GM21528 (cell line): ENCODE results near the gene PAXX.
"Not testable (repeated sequence)": the region's sequence is repeated elsewhere in the genome, so short reads cannot be mapped to it uniquely, and the experiment has no call there.

ENCODE experiments used
- ATAC-seq: cut with Tn5 transposase; IDR thresholded peaks from one replicate; pipeline ENCODE4 v1.9.1; 2021; ENCODE audit warnings: mild to moderate bottlenecking, moderate library complexity; ENCODE audit not compliant: unreplicated experiment, low FRiP score

Gene PAXX

GRCh38 chr9:137029058-137029936 is 37.1 kb downstream of the PAXX start:
- ATAC-seq = no peak

- no peak for ATAC-seq
These were observed 37.8 kb downstream of the PAXX start for GRCh38 chr9:137030006-137030405.

GRCh38 chr9:137030538-137031527 is 38.6 kb downstream of the PAXX start:
- no peak for ATAC-seq

- no peak for ATAC-seq
These were observed 39.9 kb downstream of the PAXX start, which contains the start of gene FUT7 for GRCh38 chr9:137031904-137032640. Gene FUT7 (minus strand): TSS chr9:137032088. CDS start chr9:137031991, 97 bp downstream.

- no peak for ATAC-seq
These were observed 40.6 kb downstream of the PAXX start for GRCh38 chr9:137032858-137033257.

- ATAC-seq = not testable (repeated sequence)
These were observed 41.3 kb downstream of the PAXX start for GRCh38 chr9:137033481-137033880.

GRCh38 chr9:137034039-137034708 is 42.0 kb downstream of the PAXX start:
- no peak for ATAC-seq

- ATAC-seq = peak; percentile 54
These were observed 42.7 kb downstream of the PAXX start for GRCh38 chr9:137034709-137035506.

- ATAC-seq = no peak
These were observed 43.2 kb downstream of the PAXX start for GRCh38 chr9:137035507-137035834.

- no peak for ATAC-seq
These were observed 43.7 kb downstream of the PAXX start for GRCh38 chr9:137035937-137036336.

GRCh38 chr9:137037035-137037434 is 44.8 kb downstream of the PAXX start:
- ATAC-seq = no peak

- no peak for ATAC-seq
These were observed 45.3 kb downstream of the PAXX start for GRCh38 chr9:137037483-137037882.

- ATAC-seq = no peak
These were observed 46.7 kb downstream of the PAXX start for GRCh38 chr9:137038916-137039315.

GRCh38 chr9:137039611-137040366 is 47.6 kb downstream of the PAXX start:
- no peak for ATAC-seq

- no peak for ATAC-seq
These were observed 48.3 kb downstream of the PAXX start for GRCh38 chr9:137040568-137040967.

- ATAC-seq = no peak
These were observed 48.9 kb downstream of the PAXX start for GRCh38 chr9:137041124-137041523.

GRCh38 chr9:137042751-137043727 is 50.8 kb downstream of the PAXX start:
- ATAC-seq = no peak
